Measurements from ENCODE around the gene ABHD10. TPM values are rescaled to one million over a fixed set of nuclear protein-coding genes. Genes with fewer than 3 reads are reported as not detected.

Gene ABHD10
- total RNA-seq, 2 experiments from 2014 or later = 45.2 to 50.7 TPM

GRCh38 chr3:111970376-111970775 is 8.4 kb upstream of the ABHD10 start:
- Mint-ChIP-seq H3K4me3 (no peak overlapping the region), H3K27ac (no peak overlapping the region), H3K9me3 (ENCODE audit: low read depth) (no peaks in the 10 kb centered on the region), H3K36me3 (no peaks in the 10 kb centered on the region), H3K27me3 (no peaks in the 10 kb centered on the region), H3K4me1 (peaks cover 10% of the 10 kb centered on the region)
- ATAC-seq (no peak), DNase-seq (no peak)
- CTCF ChIA-PET = interaction anchor here (1.4 to 9.1 kb wide), 4 partner anchors 8 to 302 kb away, joined by 9 to 137 read pairs (median 28); partner anchors contain the start of gene ABHD10

- Mint-ChIP-seq H3K27ac (no peak overlapping the region), H3K27me3 (no peaks in the 10 kb centered on the region), H3K4me3 (no peak overlapping the region), H3K4me1 (peaks cover 6% of the 10 kb centered on the region), H3K36me3 (no peaks in the 10 kb centered on the region), H3K9me3 (ENCODE audit: low read depth) (no peaks in the 10 kb centered on the region)
- no peak for ATAC-seq
- DNase-seq = no peak
- CTCF ChIA-PET = interaction anchor here (1.4 to 9.1 kb wide), 3 partner anchors 41 to 303 kb away, joined by 9 to 137 read pairs (median 16); no protein-coding TSS in a partner anchor
These were observed 7.2 kb upstream of the ABHD10 start for GRCh38 chr3:111971533-111972130.

GRCh38 chr3:111972891-111973290 is 5.9 kb upstream of the ABHD10 start:
- ATAC-seq = no peak
- Mint-ChIP-seq H3K4me1 (no peaks in the 10 kb centered on the region), H3K36me3 (no peaks in the 10 kb centered on the region), H3K9me3 (ENCODE audit: low read depth) (no peaks in the 10 kb centered on the region), H3K27ac (no peak overlapping the region), H3K4me3 (no peak overlapping the region), H3K27me3 (no peaks in the 10 kb centered on the region)
- DNase-seq = no peak
- CTCF ChIA-PET = interaction anchor here (0.8 kb wide), 1 partner anchor 18 kb away, joined by 3 read pairs; no protein-coding TSS in a partner anchor

- no peaks in the 10 kb centered on the region for H3K9me3 Mint-ChIP-seq (ENCODE audit: low read depth)
- CTCF ChIA-PET = interaction anchor here (0.8 to 1.1 kb wide), 3 partner anchors 39 to 258 kb away, joined by 3 to 5 read pairs (median 3); no protein-coding TSS in a partner anchor
- DNase-seq (no peak), ATAC-seq (no peak)
- H3K27me3 Mint-ChIP-seq = no peaks in the 10 kb centered on the region
- no peak overlapping the region for H3K4me3 Mint-ChIP-seq
- H3K36me3 Mint-ChIP-seq = no peaks in the 10 kb centered on the region
- H3K4me1 Mint-ChIP-seq = peaks cover 9% of the 10 kb centered on the region
- H3K27ac Mint-ChIP-seq = no peak overlapping the region
These were observed 3.7 kb upstream of the ABHD10 start for GRCh38 chr3:111975131-111975530.

GRCh38 chr3:111976254-111976653 is 2.6 kb upstream of the ABHD10 start:
- ATAC-seq = no peak
- CTCF ChIA-PET = interaction anchor here (0.9 to 1.6 kb wide), 2 partner anchors 258 to 307 kb away, joined by 3 to 5 read pairs; no protein-coding TSS in a partner anchor

GRCh38 chr3:111979434-111980038 is 710 bp downstream of the ABHD10 start:
- CTCF ChIA-PET = interaction anchor here (0.9 to 5.6 kb wide), 19 partner anchors 9 to 702 kb away, joined by 3 to 40 read pairs (median 4); no protein-coding TSS in a partner anchor
- DNase-seq (no peak), ATAC-seq (peak; percentile 13)
- H3K27me3 Mint-ChIP-seq = no peaks in the 10 kb centered on the region
- H3K4me1 Mint-ChIP-seq = peaks cover 45% of the 10 kb centered on the region
- peak overlapping the region; percentile 94 for H3K27ac Mint-ChIP-seq
- H3K9me3 Mint-ChIP-seq (ENCODE audit: low read depth) = no peaks in the 10 kb centered on the region
- H3K36me3 Mint-ChIP-seq = peaks cover 27% of the 10 kb centered on the region
- peak overlapping the region; percentile 92 for H3K4me3 Mint-ChIP-seq

More at GRCh38 chr3:111976254-111976653, 2.6 kb upstream of the ABHD10 start:
- Mint-ChIP-seq H3K4me3 (no peak overlapping the region), H3K36me3 (peaks cover 4% of the 10 kb centered on the region), H3K27me3 (no peaks in the 10 kb centered on the region), H3K9me3 (ENCODE audit: low read depth) (no peaks in the 10 kb centered on the region), H3K27ac (no peak overlapping the region), H3K4me1 (peaks cover 20% of the 10 kb centered on the region)
- no peak for DNase-seq

- Mint-ChIP-seq H3K27ac (peak overlapping the region; percentile 94), H3K4me3 (peak overlapping the region; percentile 92), H3K27me3 (no peaks in the 10 kb centered on the region), H3K9me3 (ENCODE audit: low read depth) (no peaks in the 10 kb centered on the region), H3K4me1 (peaks cover 58% of the 10 kb centered on the region), H3K36me3 (peaks cover 32% of the 10 kb centered on the region)
- DNase-seq = no peak
- CTCF ChIA-PET = interaction anchor here (1.7 to 5.6 kb wide), 3 partner anchors 9 to 264 kb away, joined by 8 to 40 read pairs (median 22); no protein-coding TSS in a partner anchor
- no peak for ATAC-seq
These were observed 2.1 kb downstream of the ABHD10 start for GRCh38 chr3:111980716-111981456.

- no peak overlapping the region for H3K27ac Mint-ChIP-seq
- H3K4me1 Mint-ChIP-seq = peaks cover 62% of the 10 kb centered on the region
- DNase-seq = no peak
- CTCF ChIA-PET = interaction anchor here (1.7 to 5.6 kb wide), 2 partner anchors 8 to 33 kb away, joined by 8 to 40 read pairs; no protein-coding TSS in a partner anchor
- H3K27me3 Mint-ChIP-seq = no peaks in the 10 kb centered on the region
- H3K9me3 Mint-ChIP-seq (ENCODE audit: low read depth) = no peaks in the 10 kb centered on the region
- H3K36me3 Mint-ChIP-seq = peaks cover 36% of the 10 kb centered on the region
- ATAC-seq = no peak
- peak overlapping the region; percentile 35 for H3K4me3 Mint-ChIP-seq
These were observed 2.6 kb downstream of the ABHD10 start for GRCh38 chr3:111981457-111981763.

GRCh38 chr3:111984636-111985298 is 5.9 kb downstream of the ABHD10 start:
- peak overlapping the region; percentile 55 for H3K27ac Mint-ChIP-seq

GRCh38 chr3:111986800-111987199 is 8.0 kb downstream of the ABHD10 start:
- H3K27me3 Mint-ChIP-seq = no peaks in the 10 kb centered on the region
- peak overlapping the region; percentile 54 for H3K27ac Mint-ChIP-seq
- no peaks in the 10 kb centered on the region for H3K9me3 Mint-ChIP-seq (ENCODE audit: low read depth)
- peaks cover 50% of the 10 kb centered on the region for H3K4me1 Mint-ChIP-seq
- H3K36me3 Mint-ChIP-seq = peaks cover 56% of the 10 kb centered on the region
- H3K4me3 Mint-ChIP-seq = no peak overlapping the region
- DNase-seq (no peak), ATAC-seq (no peak)
- CTCF ChIA-PET = interaction anchor here (1.2 to 1.4 kb wide), 2 partner anchors 26 to 57 kb away, joined by 3 to 12 read pairs; no protein-coding TSS in a partner anchor

More at GRCh38 chr3:111984636-111985298, 5.9 kb downstream of the ABHD10 start:
- CTCF ChIA-PET = interaction anchor here (0.7 kb wide), 1 partner anchor 29 kb away, joined by 4 read pairs; no protein-coding TSS in a partner anchor
- H3K27me3 Mint-ChIP-seq = no peaks in the 10 kb centered on the region
- DNase-seq (no peak), ATAC-seq (peak; percentile 30)
- peaks cover 68% of the 10 kb centered on the region for H3K4me1 Mint-ChIP-seq
- no peaks in the 10 kb centered on the region for H3K9me3 Mint-ChIP-seq (ENCODE audit: low read depth)
- H3K4me3 Mint-ChIP-seq = no peak overlapping the region
- H3K36me3 Mint-ChIP-seq = peaks cover 59% of the 10 kb centered on the region

- Mint-ChIP-seq H3K36me3 (peaks cover 48% of the 10 kb centered on the region), H3K4me1 (peaks cover 33% of the 10 kb centered on the region), H3K27me3 (no peaks in the 10 kb centered on the region), H3K9me3 (ENCODE audit: low read depth) (no peaks in the 10 kb centered on the region), H3K27ac (no peak overlapping the region), H3K4me3 (no peak overlapping the region)
- CTCF ChIA-PET = interaction anchor here (0.7 to 5.1 kb wide), 18 partner anchors 8 to 322 kb away, joined by 3 to 73 read pairs (median 6); partner anchors contain the start of genes ABHD10 and TAGLN3
- DNase-seq (no peak), ATAC-seq (peak; percentile 80)
These were observed 10.3 kb downstream of the ABHD10 start for GRCh38 chr3:111989061-111989678.

GRCh38 chr3:111993038-111993437 is 14.2 kb downstream of the ABHD10 start:
- Mint-ChIP-seq H3K36me3 (peaks cover 30% of the 10 kb centered on the region), H3K27ac (no peak overlapping the region), H3K4me3 (no peak overlapping the region), H3K4me1 (peaks cover 6% of the 10 kb centered on the region), H3K9me3 (ENCODE audit: low read depth) (no peaks in the 10 kb centered on the region), H3K27me3 (no peaks in the 10 kb centered on the region)
- ATAC-seq (no peak), DNase-seq (no peak)
- CTCF ChIA-PET = interaction anchor here (1.8 to 3.1 kb wide), 3 partner anchors 14 to 51 kb away, joined by 7 to 11 read pairs (median 8); no protein-coding TSS in a partner anchor

Measured in activated CD8-positive, alpha-beta memory T cell treated with anti-CD3 and anti-CD28 coated beads, Interleukin-2, amount 10 ng/mL, durations not matched to agents 7 days and 5 days (primary cell).